ENCODE measurements around the gene KIAA1328. TPM values are rescaled to one million over a fixed set of nuclear protein-coding genes. Genes with fewer than 3 reads are reported as not detected.
A peak's percentile ranks its signal among the peaks of the same experiment; 100 is the strongest.

Gene KIAA1328
- total RNA-seq, 1 donor from 2014 or later: 10.7 TPM

- H3K27me3 Mint-ChIP-seq (ENCODE audit: unreplicated experiment): no peaks in the 10 kb centered on the region
- peaks cover 1% of the 10 kb centered on the region for H3K4me1 Mint-ChIP-seq (ENCODE audit: unreplicated experiment)
- H3K27ac Mint-ChIP-seq (ENCODE audit: unreplicated experiment): no peak overlapping the region
- no peak for TF ChIP-seq CTCF (IDR thresholded peaks at IDR 0.05)
- H3K9me3 Mint-ChIP-seq (ENCODE audit: unreplicated experiment): no peaks in the 10 kb centered on the region
- H3K36me3 Mint-ChIP-seq (ENCODE audit: unreplicated experiment): peaks cover 8% of the 10 kb centered on the region
- H3K4me3 Mint-ChIP-seq (ENCODE audit: unreplicated experiment): no peak overlapping the region
- no peak for DNase-seq (ENCODE audit: extremely low spot score, unreplicated experiment)
Measured at GRCh38 chr18:36895606-36896005, 66.7 kb downstream of the KIAA1328 start.

DNA sequence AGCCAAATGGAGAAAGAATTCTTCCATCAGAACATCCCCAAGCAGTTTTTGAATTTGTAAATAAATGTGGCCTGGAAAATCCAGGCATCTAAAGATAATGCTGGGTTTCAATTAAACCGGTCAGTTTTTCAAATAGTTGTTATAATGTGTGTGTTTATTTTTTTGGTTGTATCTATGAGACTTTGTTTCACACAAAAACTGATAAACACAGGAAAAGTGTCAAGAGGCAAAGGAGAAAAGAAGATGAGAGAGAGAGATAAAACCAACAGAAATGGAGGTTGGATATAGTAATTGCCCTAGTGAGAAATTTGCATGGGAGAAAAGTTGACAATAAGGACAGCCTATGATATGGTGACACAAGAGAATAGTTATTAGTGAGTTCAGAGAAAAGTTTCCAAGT, 68.3 kb downstream of the KIAA1328 start:
- peaks cover 17% of the 10 kb centered on the region for H3K4me1 Mint-ChIP-seq (ENCODE audit: unreplicated experiment)
- DNase-seq (ENCODE audit: extremely low spot score, unreplicated experiment): no peak
- no peaks in the 10 kb centered on the region for H3K27me3 Mint-ChIP-seq (ENCODE audit: unreplicated experiment)
- no peak overlapping the region for H3K4me3 Mint-ChIP-seq (ENCODE audit: unreplicated experiment)
- peaks cover 8% of the 10 kb centered on the region for H3K36me3 Mint-ChIP-seq (ENCODE audit: unreplicated experiment)
- no peak overlapping the region for H3K27ac Mint-ChIP-seq (ENCODE audit: unreplicated experiment)
- no peak for TF ChIP-seq CTCF (IDR thresholded peaks at IDR 0.05)
- H3K9me3 Mint-ChIP-seq (ENCODE audit: unreplicated experiment): no peaks in the 10 kb centered on the region

GRCh38 chr18:36899289-36899688, 70.4 kb downstream of the KIAA1328 start:
- Mint-ChIP-seq H3K27ac (ENCODE audit: unreplicated experiment) (no peak overlapping the region), H3K4me3 (ENCODE audit: unreplicated experiment) (no peak overlapping the region), H3K27me3 (ENCODE audit: unreplicated experiment) (no peaks in the 10 kb centered on the region), H3K4me1 (ENCODE audit: unreplicated experiment) (peaks cover 21% of the 10 kb centered on the region), H3K9me3 (ENCODE audit: unreplicated experiment) (no peaks in the 10 kb centered on the region), H3K36me3 (ENCODE audit: unreplicated experiment) (peaks cover 8% of the 10 kb centered on the region)
- peak; percentile 28 for TF ChIP-seq CTCF (IDR thresholded peaks at IDR 0.05)
- no peak for DNase-seq (ENCODE audit: extremely low spot score, unreplicated experiment)

DNA sequence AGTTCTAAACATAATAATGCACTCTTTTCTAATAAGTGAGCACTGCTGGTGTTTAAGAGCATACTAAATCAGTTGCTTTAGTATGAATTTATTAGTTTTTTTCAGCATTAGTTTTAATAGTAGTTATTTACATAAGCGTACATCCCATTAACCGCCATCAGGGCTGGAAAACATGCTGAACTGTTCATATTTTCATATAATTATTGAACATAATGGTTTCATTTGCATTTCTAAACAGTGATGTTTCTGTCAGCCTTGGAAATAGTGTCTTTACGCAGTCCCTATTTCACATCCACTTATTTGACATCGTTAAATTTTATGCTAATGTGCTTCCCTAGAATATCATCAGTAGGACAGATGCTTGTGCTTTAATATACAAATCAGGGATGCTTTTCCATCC, 71.5 kb downstream of the KIAA1328 start:
- Mint-ChIP-seq H3K9me3 (ENCODE audit: unreplicated experiment) (no peaks in the 10 kb centered on the region), H3K4me1 (ENCODE audit: unreplicated experiment) (peaks cover 24% of the 10 kb centered on the region), H3K36me3 (ENCODE audit: unreplicated experiment) (peaks cover 8% of the 10 kb centered on the region), H3K27me3 (ENCODE audit: unreplicated experiment) (no peaks in the 10 kb centered on the region), H3K4me3 (ENCODE audit: unreplicated experiment) (no peak overlapping the region), H3K27ac (ENCODE audit: unreplicated experiment) (no peak overlapping the region)
- TF ChIP-seq CTCF (IDR thresholded peaks at IDR 0.05): no peak
- no peak for DNase-seq (ENCODE audit: extremely low spot score, unreplicated experiment)

GRCh38 chr18:36901277-36901701, 72.4 kb downstream of the KIAA1328 start:
- Mint-ChIP-seq H3K9me3 (ENCODE audit: unreplicated experiment) (no peaks in the 10 kb centered on the region), H3K27me3 (ENCODE audit: unreplicated experiment) (no peaks in the 10 kb centered on the region), H3K27ac (ENCODE audit: unreplicated experiment) (peak overlapping the region; percentile 12), H3K4me3 (ENCODE audit: unreplicated experiment) (no peak overlapping the region), H3K4me1 (ENCODE audit: unreplicated experiment) (peaks cover 25% of the 10 kb centered on the region), H3K36me3 (ENCODE audit: unreplicated experiment) (peaks cover 8% of the 10 kb centered on the region)
- no peak for TF ChIP-seq CTCF (IDR thresholded peaks at IDR 0.05)
- DNase-seq (ENCODE audit: extremely low spot score, unreplicated experiment): no peak
